BE2C (cell line): Measurements from ENCODE around the gene NDC1.
A peak's percentile ranks its signal among the peaks of the same experiment; 100 is the strongest.

Experiments
- DNase-seq: peaks from one replicate; pipeline ENCODE4 v3.0.0-alpha.2; 2020
- H3K27me3 ChIP-seq: fragments of 250-450 bp; sonication (Bioruptor Pico); 2 replicates; pipeline ENCODE4 v1.5.1; 2020; ENCODE audit warnings: mild to moderate bottlenecking
- H3K36me3 ChIP-seq: fragments of 250-450 bp; sonication (Bioruptor Pico); 2 replicates; pipeline ENCODE4 v1.5.1; 2020; ENCODE audit warnings: mild to moderate bottlenecking
- H3K4me1 ChIP-seq: fragments of 250-450 bp; sonication (Bioruptor Pico); 2 replicates; pipeline ENCODE4 v1.5.1; 2020
- H3K4me3 ChIP-seq: 2 replicates; pipeline ENCODE4 v1.5.1; 2011; ENCODE audit warnings: low read depth, low read length
- H3K9me3 ChIP-seq: fragments of 250-450 bp; sonication (Bioruptor Pico); 2 replicates; pipeline ENCODE4 v1.5.1; 2020
- CTCF ChIP-seq: IDR thresholded peaks from 2 replicates; pipeline ENCODE4 v1.5.1; 2012; ENCODE audit warnings: mild to moderate bottlenecking, low read depth, low read length

Gene NDC1

GRCh38 chr1:53811414-53811851 lies 26.7 kb downstream of the NDC1 start:
- Histone ChIP-seq H3K4me3 (no peak overlapping the region), H3K4me1 (no peaks in the 10 kb centered on the region), H3K9me3 (no peaks in the 10 kb centered on the region), H3K36me3 (no peaks in the 10 kb centered on the region), H3K27me3 (no peaks in the 10 kb centered on the region)
- peak; percentile 23 for TF ChIP-seq CTCF
- DNase-seq, result peak; percentile 15

DNA sequence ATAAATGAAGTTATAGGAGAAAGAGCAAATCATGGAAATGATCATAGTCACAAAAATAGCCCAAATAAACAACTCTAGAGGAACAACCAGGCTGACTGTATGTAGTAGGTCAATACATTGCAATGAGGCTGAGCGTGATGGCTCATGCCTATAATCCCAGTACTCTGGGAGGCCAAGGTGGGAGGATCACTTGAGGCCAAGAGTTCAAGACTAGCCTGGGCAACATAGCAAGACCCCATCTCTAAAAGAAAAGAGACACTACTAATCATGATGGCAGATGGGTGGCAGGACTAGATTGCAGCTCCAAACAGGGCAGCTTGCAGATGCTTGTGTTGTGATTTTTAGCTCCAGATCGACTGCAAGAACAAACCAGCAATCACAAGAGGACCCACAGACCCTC lies 27.6 kb downstream of the NDC1 start:
- Histone ChIP-seq H3K4me1 (no peaks in the 10 kb centered on the region), H3K4me3 (no peak overlapping the region), H3K27me3 (no peaks in the 10 kb centered on the region), H3K9me3 (no peaks in the 10 kb centered on the region), H3K36me3 (no peaks in the 10 kb centered on the region)
- no peak for TF ChIP-seq CTCF
- DNase-seq, result no peak

DNA sequence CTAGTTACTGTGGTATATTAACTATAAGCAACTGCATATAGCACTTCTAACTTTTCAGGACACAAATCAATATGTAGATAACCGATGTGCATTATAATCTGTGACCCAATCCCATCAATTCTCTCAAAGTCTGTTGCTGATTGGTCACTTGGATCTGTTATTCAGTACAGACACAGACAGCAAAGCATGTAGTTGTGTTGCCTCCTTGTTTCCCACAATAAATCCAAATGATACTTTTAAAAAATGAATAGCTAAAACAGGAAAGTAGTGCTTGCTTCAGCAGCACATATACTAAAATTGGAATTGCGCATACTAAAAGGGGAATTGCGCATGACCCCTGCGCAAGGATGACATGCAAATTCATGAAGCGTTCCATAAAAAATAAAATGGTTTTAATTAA lies 28.1 kb downstream of the NDC1 start:
- H3K9me3 ChIP-seq, result no peaks in the 10 kb centered on the region
- TF ChIP-seq CTCF, result no peak
- H3K36me3 ChIP-seq, result no peaks in the 10 kb centered on the region
- no peaks in the 10 kb centered on the region for H3K4me1 ChIP-seq
- no peak for DNase-seq
- no peak overlapping the region for H3K4me3 ChIP-seq
- H3K27me3 ChIP-seq, result no peaks in the 10 kb centered on the region

- no peaks in the 10 kb centered on the region for H3K4me1 ChIP-seq
- H3K27me3 ChIP-seq, result no peaks in the 10 kb centered on the region
- DNase-seq, result no peak
- no peak overlapping the region for H3K4me3 ChIP-seq
- no peaks in the 10 kb centered on the region for H3K9me3 ChIP-seq
- H3K36me3 ChIP-seq, result no peaks in the 10 kb centered on the region
- no peak for TF ChIP-seq CTCF
Measured at GRCh38 chr1:53807916-53808315, 30.2 kb downstream of the NDC1 start.

- H3K9me3 ChIP-seq, result no peaks in the 10 kb centered on the region
- no peaks in the 10 kb centered on the region for H3K36me3 ChIP-seq
- H3K4me3 ChIP-seq, result no peak overlapping the region
- no peak for DNase-seq
- H3K27me3 ChIP-seq, result no peaks in the 10 kb centered on the region
- no peaks in the 10 kb centered on the region for H3K4me1 ChIP-seq
- TF ChIP-seq CTCF, result no peak
Measured at GRCh38 chr1:53804791-53805505, 33.1 kb downstream of the NDC1 start.

GRCh38 chr1:53804181-53804580 lies 33.9 kb downstream of the NDC1 start:
- Histone ChIP-seq H3K9me3 (no peaks in the 10 kb centered on the region), H3K4me1 (no peaks in the 10 kb centered on the region), H3K4me3 (no peak overlapping the region), H3K36me3 (no peaks in the 10 kb centered on the region), H3K27me3 (no peaks in the 10 kb centered on the region)
- no peak for DNase-seq
- no peak for TF ChIP-seq CTCF
